Measurements from ENCODE around the gene KRT27. TPM values are rescaled to one million over a fixed set of nuclear protein-coding genes. Genes with fewer than 3 reads are reported as not detected.

KRT27 gene
- total RNA-seq, 4 donors from 2014 or later = not detected

DNA sequence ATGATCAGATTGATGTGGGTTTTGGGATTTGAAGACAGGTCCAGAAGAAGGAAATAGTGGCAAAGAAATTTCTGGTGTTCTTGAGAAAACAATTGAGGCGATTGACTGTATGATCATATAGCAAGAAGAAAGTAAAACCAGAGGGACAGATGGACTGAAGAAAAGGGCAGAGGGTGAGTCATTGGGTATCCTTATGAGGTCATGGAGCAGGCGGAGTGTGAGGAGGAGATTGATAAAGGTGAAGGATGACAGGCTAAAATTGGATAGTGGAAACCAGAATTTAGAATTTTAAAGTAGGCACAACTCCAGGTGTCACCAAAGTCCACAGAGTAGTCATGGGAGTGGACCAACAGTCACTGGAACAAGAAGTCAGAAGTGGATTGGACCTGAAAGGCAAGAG lies 18.8 kb upstream of the KRT27 start:
- Histone ChIP-seq H3K27me3 (no peaks in the 10 kb centered on the region), H3K4me1 (no peaks in the 10 kb centered on the region), H3K9me3 (no peaks in the 10 kb centered on the region), H3K36me3 (no peaks in the 10 kb centered on the region), H3K27ac (no peak overlapping the region), H3K4me3 (replicated peaks in 1 of 3) (no peak overlapping the region)
- WGBS, 2 donors = 79 to 91% methylated on average over 2 of the region's 2 CpGs
- no peak for DNase-seq
- TF ChIP-seq POLR2A (IDR thresholded peaks at IDR 0.05) (no peak), CTCF (IDR thresholded peaks at IDR 0.05) (no peak)
- intact Hi-C loops (cut with DNase I) = loop anchor here (5.0 kb wide), 1 partner anchor 866 kb away; no protein-coding TSS in a partner anchor

- Histone ChIP-seq H3K4me3 (replicated peaks in 1 of 3) (no peak overlapping the region), H3K9me3 (no peaks in the 10 kb centered on the region), H3K4me1 (no peaks in the 10 kb centered on the region), H3K36me3 (no peaks in the 10 kb centered on the region), H3K27ac (no peak overlapping the region), H3K27me3 (no peaks in the 10 kb centered on the region)
- no peak for DNase-seq
- WGBS, 2 donors = 79 to 91% methylated on average over 1 of the region's 1 CpG
- TF ChIP-seq CTCF (IDR thresholded peaks at IDR 0.05) (no peak), POLR2A (IDR thresholded peaks at IDR 0.05) (no peak)
- intact Hi-C loops (cut with DNase I) = loop anchor here (5.0 kb wide), 1 partner anchor 867 kb away; no protein-coding TSS in a partner anchor
Measured at GRCh38 chr17:40800381-40800780, 18.0 kb upstream of the KRT27 start.

GRCh38 chr17:40799859-40800258 lies 17.5 kb upstream of the KRT27 start, which contains the start of gene KRT28:
Gene KRT28, minus strand, starts transcription at chr17:40799959. Its CDS starts 66 bp downstream, at chr17:40799893.
- no peak within 1 kb of the TSS for H3K27ac ChIP-seq
- no peak within 1 kb of the TSS for H3K4me3 ChIP-seq (replicated peaks in 1 of 3)
- no peak for TF ChIP-seq POLR2A (IDR thresholded peaks at IDR 0.05)
- TF ChIP-seq CTCF (IDR thresholded peaks at IDR 0.05) = no peak
- WGBS, 2 donors = 79 to 88% methylated on average over 3 of the region's 3 CpGs
- no peak for DNase-seq
- H3K36me3 ChIP-seq = no peaks in the 10 kb centered on the region
- H3K27me3 ChIP-seq = no peaks in the 10 kb centered on the region
- no peaks in the 10 kb centered on the region for H3K4me1 ChIP-seq
- H3K9me3 ChIP-seq = no peaks in the 10 kb centered on the region
- intact Hi-C loops (cut with DNase I) = loop anchor here (5.0 kb wide), 1 partner anchor 867 kb away; no protein-coding TSS in a partner anchor

- H3K9me3 ChIP-seq = no peaks in the 10 kb centered on the region
- TF ChIP-seq CTCF (IDR thresholded peaks at IDR 0.05) = no peak
- no peak for TF ChIP-seq POLR2A (IDR thresholded peaks at IDR 0.05)
- H3K36me3 ChIP-seq = no peaks in the 10 kb centered on the region
- H3K27me3 ChIP-seq = no peaks in the 10 kb centered on the region
- WGBS, 2 donors = 76 to 85% methylated on average over 27 of the region's 27 CpGs
- intact Hi-C loops (cut with DNase I) = no loop called here
- no peaks in the 10 kb centered on the region for H3K4me1 ChIP-seq
- no peak for DNase-seq
- no peak overlapping the region for H3K4me3 ChIP-seq (replicated peaks in 1 of 3)
- no peak overlapping the region for H3K27ac ChIP-seq
Measured at GRCh38 chr17:40796846-40797245, 14.5 kb upstream of the KRT27 start.

- no peak for DNase-seq
- Histone ChIP-seq H3K4me1 (no peaks in the 10 kb centered on the region), H3K36me3 (no peaks in the 10 kb centered on the region), H3K27ac (no peak overlapping the region), H3K4me3 (replicated peaks in 1 of 3) (no peak overlapping the region), H3K9me3 (no peaks in the 10 kb centered on the region), H3K27me3 (no peaks in the 10 kb centered on the region)
- TF ChIP-seq CTCF (IDR thresholded peaks at IDR 0.05) = no peak
- TF ChIP-seq POLR2A (IDR thresholded peaks at IDR 0.05) = no peak
- intact Hi-C loops (cut with DNase I) = no loop called here
- 78% methylated on average over 10 of the region's 10 CpGs for WGBS, 2 donors
Measured at GRCh38 chr17:40795019-40795667, 12.8 kb upstream of the KRT27 start.
